Astrocyte (in vitro differentiated cells and primary cell): ENCODE measurements around the gene SLC35G4.

Experiments used
- EZH2 ChIP-seq: IDR thresholded peaks from 2 replicates; pipeline ENCODE4 v1.6.1; 2012; ENCODE audit warnings: mild to moderate bottlenecking, low read length, inconsistent platforms; ENCODE audit not compliant: insufficient read depth
- TF ChIP-seq, protein P1 (sequence below): IDR thresholded peaks from 2 replicates; pipeline ENCODE4 v1.5.1; 2011; ENCODE audit warnings: low read depth, mild to moderate bottlenecking, inconsistent platforms, low read length, moderate library complexity; ENCODE audit not compliant: insufficient read depth

GRCh38 chr18:11654736-11655605, 45.6 kb downstream of the SLC35G4 start:
- TF ChIP-seq, protein P1, sequence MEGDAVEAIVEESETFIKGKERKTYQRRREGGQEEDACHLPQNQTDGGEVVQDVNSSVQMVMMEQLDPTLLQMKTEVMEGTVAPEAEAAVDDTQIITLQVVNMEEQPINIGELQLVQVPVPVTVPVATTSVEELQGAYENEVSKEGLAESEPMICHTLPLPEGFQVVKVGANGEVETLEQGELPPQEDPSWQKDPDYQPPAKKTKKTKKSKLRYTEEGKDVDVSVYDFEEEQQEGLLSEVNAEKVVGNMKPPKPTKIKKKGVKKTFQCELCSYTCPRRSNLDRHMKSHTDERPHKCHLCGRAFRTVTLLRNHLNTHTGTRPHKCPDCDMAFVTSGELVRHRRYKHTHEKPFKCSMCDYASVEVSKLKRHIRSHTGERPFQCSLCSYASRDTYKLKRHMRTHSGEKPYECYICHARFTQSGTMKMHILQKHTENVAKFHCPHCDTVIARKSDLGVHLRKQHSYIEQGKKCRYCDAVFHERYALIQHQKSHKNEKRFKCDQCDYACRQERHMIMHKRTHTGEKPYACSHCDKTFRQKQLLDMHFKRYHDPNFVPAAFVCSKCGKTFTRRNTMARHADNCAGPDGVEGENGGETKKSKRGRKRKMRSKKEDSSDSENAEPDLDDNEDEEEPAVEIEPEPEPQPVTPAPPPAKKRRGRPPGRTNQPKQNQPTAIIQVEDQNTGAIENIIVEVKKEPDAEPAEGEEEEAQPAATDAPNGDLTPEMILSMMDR = peak; percentile 69
- TF ChIP-seq EZH2 = no peak
